Psoas muscle (tissue), 8 donors: ENCODE data around the gene ERICH2. TPM values are rescaled to one million over a fixed set of nuclear protein-coding genes. Genes with fewer than 3 reads are reported as not detected.

Experiments
- ATAC-seq, 4 donors: fragments of 200-7000 bp; cut with Tn5 transposase; one replicate each; pipeline ENCODE4 v1.9.1; 2020; ENCODE audit warnings: moderate library complexity in 3 of 4, mild to moderate bottlenecking in 2 of 4
- DNase-seq, 2 donors: peaks; one replicate each; pipeline ENCODE4 v3.0.0-alpha.2; 2020
- H3K27ac ChIP-seq: fragments of 200-600 bp; one replicate; pipeline ENCODE4 v1.8.0; 2022
- H3K27me3 ChIP-seq, 3 donors: fragments of 200-600 bp in 1 of 3; one replicate each; pipeline versions ENCODE4 v1.6.1 to v1.8.0; 2013 to 2022; ENCODE audit warnings: low read length in 2 of 3, mild to moderate bottlenecking in 2 of 3, moderate library complexity in 1 of 3; ENCODE audit not compliant: insufficient read depth in 3 of 3
- H3K36me3 ChIP-seq, 2 donors: fragments of 200-600 bp in 1 of 2; one replicate each; pipeline versions ENCODE4 v1.6.1 to v1.8.0; 2013 to 2022; ENCODE audit warnings: low read depth in 1 of 2, mild to moderate bottlenecking in 1 of 2, moderate library complexity in 1 of 2; ENCODE audit not compliant: insufficient read depth in 1 of 2
- H3K4me1 ChIP-seq: fragments of 200-600 bp; one replicate; pipeline ENCODE4 v1.8.0; 2022
- H3K4me3 ChIP-seq: fragments of 200-600 bp; one replicate; pipeline ENCODE4 v1.8.0; 2022; ENCODE audit warnings: mild to moderate bottlenecking
- H3K9me3 ChIP-seq: fragments of 200-600 bp; one replicate; pipeline ENCODE4 v1.8.0; 2022
- WGBS, 3 donors: extraction: QIAGEN DNeasy Blood & Tissue Kit; methylation state at CpG; one replicate each; pipeline versions ENCODE4 v1.1.6 to v1.1.7; 2013; 5-methylcytosine and 5-hydroxymethylcytosine counted together
- intact Hi-C, 2 donors: fragments of 100-400 bp; cut with DNase I; formaldehyde crosslinking; loops; one replicate each; pipeline versions ENCODE4 v1.11.0 to v1.14.2; 2022
- polyA plus RNA-seq, 3 donors: library from polyadenylated mRNA; stranded (reverse); fragments of 200-250 nt; gene quantifications; one replicate each; pipeline ENCODE4 v1.2.3, GENCODE V29; 2013
- total RNA-seq, 4 donors: library from RNA; stranded (reverse); fragmentation: NEBNext Ultra II Directional in 2 of 4; extraction: Animal tissue kit (Norgen Biotek cat#: 25700) in 2 of 4; gene quantifications; one replicate each; pipeline versions ENCODE4 v1.2.1 to v1.2.4, GENCODE V29; 2021 to 2023
- TF ChIP-seq, protein P1 (sequence below): fragments of 200-600 bp; IDR thresholded peaks from one replicate; pipeline ENCODE4 v1.8.0; 2022; ENCODE audit warnings: antibody characterized with exemption
- donor health status: healthy with polysubstance abuse.
- donor health status: DM: no; HTN: no; CAD: no; lungs with moderate emphysema.
- donor health status: Bipolar disorder and iron deficiency.
- donor health status: healthy.
- donor health status: DM: yes; HTN: yes; CAD: no.
- donor health status: DM: no; HTN: no; CAD: no.
- donor health status: DM: no; HTN: no; CAD: no.
- donor health status: DM: yes; HTN: yes; CAD: no.

Gene ERICH2
- total and polyA plus RNA-seq, 7 donors = 0.17 to 0.64 (median 0.40) TPM; not detected in 2

DNA sequence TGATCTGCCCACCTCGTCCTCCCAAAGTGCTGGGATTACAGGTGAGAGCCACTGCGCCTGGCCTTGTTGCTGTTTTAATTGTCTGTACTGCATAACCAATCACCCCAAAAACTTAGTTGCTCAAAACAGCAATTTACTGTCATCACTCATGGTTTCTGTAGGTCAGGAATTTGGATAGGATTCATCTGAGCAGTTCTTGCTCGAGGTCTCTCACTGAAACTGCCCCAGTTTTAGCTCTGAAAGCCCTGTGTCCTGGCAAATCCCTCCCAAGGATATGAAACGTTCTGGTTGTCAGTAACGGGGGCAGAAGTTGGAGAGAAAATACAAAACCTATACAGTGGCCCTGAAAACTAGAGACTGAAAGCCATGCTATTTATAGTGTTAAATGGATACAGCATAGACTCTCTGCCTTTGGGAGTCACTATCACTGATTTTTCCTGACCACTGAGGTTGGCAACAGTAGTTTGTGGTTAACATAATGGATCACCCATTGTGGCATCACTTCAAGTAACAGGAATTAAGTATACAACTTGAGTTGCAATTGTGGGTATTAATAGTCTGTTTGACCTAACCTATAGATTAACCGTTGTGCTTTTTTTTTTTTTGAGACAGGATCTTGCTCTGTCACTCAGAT lies 27.2 kb upstream of the ERICH2 start:
- TF ChIP-seq, protein P1, sequence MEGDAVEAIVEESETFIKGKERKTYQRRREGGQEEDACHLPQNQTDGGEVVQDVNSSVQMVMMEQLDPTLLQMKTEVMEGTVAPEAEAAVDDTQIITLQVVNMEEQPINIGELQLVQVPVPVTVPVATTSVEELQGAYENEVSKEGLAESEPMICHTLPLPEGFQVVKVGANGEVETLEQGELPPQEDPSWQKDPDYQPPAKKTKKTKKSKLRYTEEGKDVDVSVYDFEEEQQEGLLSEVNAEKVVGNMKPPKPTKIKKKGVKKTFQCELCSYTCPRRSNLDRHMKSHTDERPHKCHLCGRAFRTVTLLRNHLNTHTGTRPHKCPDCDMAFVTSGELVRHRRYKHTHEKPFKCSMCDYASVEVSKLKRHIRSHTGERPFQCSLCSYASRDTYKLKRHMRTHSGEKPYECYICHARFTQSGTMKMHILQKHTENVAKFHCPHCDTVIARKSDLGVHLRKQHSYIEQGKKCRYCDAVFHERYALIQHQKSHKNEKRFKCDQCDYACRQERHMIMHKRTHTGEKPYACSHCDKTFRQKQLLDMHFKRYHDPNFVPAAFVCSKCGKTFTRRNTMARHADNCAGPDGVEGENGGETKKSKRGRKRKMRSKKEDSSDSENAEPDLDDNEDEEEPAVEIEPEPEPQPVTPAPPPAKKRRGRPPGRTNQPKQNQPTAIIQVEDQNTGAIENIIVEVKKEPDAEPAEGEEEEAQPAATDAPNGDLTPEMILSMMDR = no peak
- 66 to 80% (median 73%) methylated on average over 6 of the region's 6 CpGs for WGBS, 3 donors
- ATAC-seq = no peak
- H3K27ac ChIP-seq = no peak overlapping the region
- H3K4me3 ChIP-seq = no peak overlapping the region
- H3K27me3 ChIP-seq = peaks cover 2 to 12% (median 4%) of the 10 kb centered on the region in 3 donors
- intact Hi-C loops = loop anchor here in 1 of 2 donors (10.0 kb wide), 1 partner anchor 338 kb away; no protein-coding TSS in a partner anchor
- no peaks in the 10 kb centered on the region for H3K36me3 ChIP-seq
- no peaks in the 10 kb centered on the region for H3K9me3 ChIP-seq
- H3K4me1 ChIP-seq = no peaks in the 10 kb centered on the region
- DNase-seq = no peak

DNA sequence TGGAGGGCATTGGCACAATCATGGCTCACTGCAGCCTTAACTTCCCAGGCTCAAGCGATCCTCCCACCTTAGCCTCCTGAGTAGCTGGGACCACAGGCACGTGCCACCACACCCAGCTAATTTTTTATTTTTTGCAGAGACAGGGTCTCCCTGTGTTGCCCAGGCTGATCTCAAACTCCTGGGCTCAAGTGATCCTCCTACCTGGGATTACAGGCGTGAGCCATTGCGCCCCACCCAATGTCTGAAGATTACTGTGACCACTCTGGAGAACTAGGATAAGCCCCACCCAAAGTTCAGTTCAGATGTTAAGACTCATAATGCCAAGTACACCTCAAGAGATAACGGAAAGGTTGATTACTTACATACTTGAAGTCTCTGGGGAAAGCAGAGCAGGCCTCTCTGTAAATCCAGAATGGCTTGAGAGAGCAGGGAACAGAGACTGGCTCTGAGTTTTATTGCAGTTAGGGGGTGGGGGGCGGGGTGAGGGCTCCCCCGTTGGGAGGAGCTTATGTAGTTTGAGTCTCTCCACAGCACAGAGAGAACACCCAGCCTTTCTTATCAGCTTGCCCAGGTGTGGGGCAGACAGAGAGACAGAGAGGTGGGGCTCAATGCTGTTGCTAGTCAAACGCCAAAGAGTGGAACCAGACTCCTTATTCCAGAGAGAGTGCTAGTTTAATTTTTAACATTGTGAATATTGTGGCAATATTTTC lies 26.5 kb upstream of the ERICH2 start:
- Histone ChIP-seq H3K36me3 (no peaks in the 10 kb centered on the region), H3K4me3 (no peak overlapping the region), H3K4me1 (no peaks in the 10 kb centered on the region), H3K9me3 (no peaks in the 10 kb centered on the region), H3K27me3 (peaks cover 2 to 12% (median 4%) of the 10 kb centered on the region in 3 donors), H3K27ac (no peak overlapping the region)
- ATAC-seq = no peak
- intact Hi-C loops = loop anchor here in 1 of 2 donors (10.0 kb wide), 1 partner anchor 339 kb away; no protein-coding TSS in a partner anchor
- DNase-seq = no peak
- 61 to 63% (median 63%) methylated on average over 8 of the region's 8 CpGs for WGBS, 3 donors
- TF ChIP-seq, protein P1 = no peak

DNA sequence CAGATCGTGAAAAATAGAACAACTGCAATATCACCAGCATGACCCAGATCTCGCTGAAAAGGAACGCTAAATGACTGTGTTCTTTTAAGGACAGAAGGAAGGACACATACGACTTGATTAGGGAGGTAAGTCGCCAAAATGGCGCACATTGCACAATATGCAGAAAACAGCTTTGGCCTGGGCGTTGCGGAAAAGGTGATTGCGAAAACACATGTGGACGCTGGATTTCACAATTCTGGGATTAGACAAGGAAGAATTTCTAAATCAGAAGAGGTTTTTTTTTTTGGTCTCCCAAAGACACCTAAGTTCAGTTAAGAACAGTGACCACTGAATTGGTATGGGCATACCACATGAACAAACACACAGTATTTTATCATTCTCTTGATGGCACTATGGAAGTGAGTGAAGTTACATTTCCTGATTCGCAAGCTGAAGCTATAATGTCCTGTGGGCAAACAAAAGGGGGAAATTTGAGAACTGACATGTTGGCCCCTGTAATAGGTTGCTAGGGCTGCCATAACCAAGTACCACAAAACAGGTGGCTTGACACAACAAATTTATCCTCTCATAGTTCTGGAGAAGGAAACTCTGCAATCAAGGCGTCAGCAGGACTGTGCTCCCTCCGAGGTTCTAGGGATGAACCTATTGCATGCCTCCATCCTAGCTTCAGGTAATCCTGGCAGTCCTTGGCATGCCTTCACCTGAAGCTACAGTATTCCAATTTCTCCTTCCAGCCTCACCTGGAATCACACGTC lies 25.8 kb upstream of the ERICH2 start:
- TF ChIP-seq, protein P1 = no peak
- DNase-seq = no peak
- WGBS, 3 donors = 83 to 89% (median 86%) methylated on average over 14 of the region's 14 CpGs
- intact Hi-C loops = loop anchor here in 1 of 2 donors (10.0 kb wide), 1 partner anchor 340 kb away; no protein-coding TSS in a partner anchor
- no peak for ATAC-seq
- peaks cover 2 to 12% (median 4%) of the 10 kb centered on the region in 3 donors for H3K27me3 ChIP-seq
- no peak overlapping the region for H3K27ac ChIP-seq
- H3K4me1 ChIP-seq = no peaks in the 10 kb centered on the region
- H3K36me3 ChIP-seq = no peaks in the 10 kb centered on the region
- H3K4me3 ChIP-seq = no peak overlapping the region
- no peaks in the 10 kb centered on the region for H3K9me3 ChIP-seq

DNA sequence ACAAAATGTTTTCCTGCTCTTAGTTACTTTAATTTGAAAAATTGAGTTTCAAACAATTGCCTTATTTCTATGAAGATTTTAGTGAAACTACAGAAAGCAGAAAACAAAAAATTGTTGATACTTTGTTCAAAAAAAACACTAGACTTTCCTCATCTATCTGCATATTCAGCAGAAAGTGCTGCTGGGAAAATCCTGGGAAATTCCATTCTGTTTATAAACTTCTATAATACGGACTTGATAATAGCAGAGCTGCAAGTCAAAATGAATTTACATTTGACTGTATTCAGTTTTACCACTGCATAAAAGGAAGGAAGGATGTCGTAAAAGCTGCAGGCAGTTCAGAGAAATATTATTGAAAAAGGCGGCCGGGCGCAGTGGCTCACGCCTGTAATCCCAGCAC lies 24.9 kb upstream of the ERICH2 start:
- intact Hi-C loops = loop anchor here in 1 of 2 donors (10.0 kb wide), 1 partner anchor 341 kb away; no protein-coding TSS in a partner anchor
- Histone ChIP-seq H3K4me3 (no peak overlapping the region), H3K36me3 (no peaks in the 10 kb centered on the region), H3K27me3 (peaks cover 2 to 12% (median 4%) of the 10 kb centered on the region in 3 donors), H3K4me1 (no peaks in the 10 kb centered on the region), H3K9me3 (no peaks in the 10 kb centered on the region), H3K27ac (no peak overlapping the region)
- DNase-seq (no peak), ATAC-seq (no peak)
- WGBS, 3 donors = 60 to 77% (median 60%) methylated on average over 6 of the region's 6 CpGs
- TF ChIP-seq, protein P1 = no peak
